Activated CD4-positive, alpha-beta memory T cell treated with anti-CD3 and anti-CD28 coated beads for 36 hours (primary cell): ENCODE measurements around the gene ZNF688. TPM values are rescaled to one million over a fixed set of nuclear protein-coding genes. Genes with fewer than 3 reads are reported as not detected.

Experiments
- CTCF ChIA-PET: fragments of 350-600 bp; sonication (Branson Sonifier 250); formaldehyde crosslinking; loops from one replicate; lab custom pipeline; 2021; ENCODE audit warnings: antibody characterized with exemption, inconsistent platforms; lab: Charles Lee
- POLR2A ChIA-PET: fragments of 350-600 bp; sonication (Branson Sonifier 250); formaldehyde crosslinking; loops from one replicate; lab custom pipeline; 2021; ENCODE audit warnings: antibody characterized with exemption; lab: Charles Lee
- DNase-seq: peaks from one replicate; pipeline ENCODE4 v3.0.0-alpha.2; 2020
- H3K27ac Mint-ChIP-seq: one replicate; pipeline ENCODE4 v1.8.0; 2021; ENCODE audit warnings: mixed read lengths
- H3K27me3 Mint-ChIP-seq: one replicate; pipeline ENCODE4 v1.8.0; 2021; ENCODE audit warnings: mixed read lengths
- H3K36me3 Mint-ChIP-seq: one replicate; pipeline ENCODE4 v1.8.0; 2021; ENCODE audit warnings: mixed read lengths
- H3K4me1 Mint-ChIP-seq: one replicate; pipeline ENCODE4 v1.8.0; 2021; ENCODE audit warnings: low read depth, mixed read lengths
- H3K4me3 Mint-ChIP-seq: one replicate; pipeline ENCODE4 v1.8.0; 2021; ENCODE audit warnings: mild to moderate bottlenecking, mixed read lengths
- H3K9me3 Mint-ChIP-seq: one replicate; pipeline ENCODE4 v1.8.0; 2021; ENCODE audit warnings: mixed read lengths
- intact Hi-C: fragments of 100-400 bp; cut with micrococcal nuclease; formaldehyde crosslinking; loops from one replicate; pipeline ENCODE4 v1.15.1; 2023
- total RNA-seq, 2 experiments: library from RNA; stranded (reverse); gene quantifications; one replicate each; pipeline ENCODE4 v1.2.3, GENCODE V29; 2021

Gene ZNF688
- total RNA-seq, 2 experiments from 2014 or later: 9.2 to 9.3 TPM

DNA sequence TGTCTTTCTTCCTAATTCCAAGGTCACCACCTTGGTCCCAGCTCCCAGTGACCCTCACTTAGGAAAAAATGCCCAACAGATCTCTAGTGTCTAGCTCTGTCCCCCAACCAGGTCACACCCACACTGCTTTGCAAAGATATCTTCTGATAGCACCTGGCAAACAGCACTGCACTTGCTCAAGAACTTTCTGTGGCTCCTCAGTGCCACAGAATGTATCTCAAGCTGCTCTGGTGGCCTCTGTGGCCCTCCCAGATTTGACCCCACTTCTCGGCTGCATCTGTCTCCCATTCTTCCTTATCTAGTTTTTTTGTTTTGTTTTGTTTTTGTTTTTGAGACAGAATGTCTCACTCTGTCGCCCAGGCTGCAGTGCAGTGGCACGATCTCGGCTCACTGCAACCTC, 5.0 kb downstream of the ZNF688 start:
- no peak for DNase-seq
- CTCF ChIA-PET: interaction anchor here (0.6 to 3.0 kb wide), 8 partner anchors 9 to 137 kb away, joined by 3 to 16 read pairs (median 4); partner anchors contain the start of genes DCTPP1, PRR14 and ZNF764
- intact Hi-C loops: no loop called here
- peaks cover 2% of the 10 kb centered on the region for H3K36me3 Mint-ChIP-seq
- H3K27me3 Mint-ChIP-seq: no peaks in the 10 kb centered on the region
- H3K27ac Mint-ChIP-seq: peak overlapping the region; percentile 97
- POLR2A ChIA-PET: interaction anchor here (0.5 to 4.5 kb wide), 7 partner anchors 9 to 89 kb away, joined by 3 to 24 read pairs (median 8); partner anchors contain the start of genes ZNF747, ZNF764 and ZNF785
- no peaks in the 10 kb centered on the region for H3K9me3 Mint-ChIP-seq
- H3K4me3 Mint-ChIP-seq: no peak overlapping the region
- H3K4me1 Mint-ChIP-seq: peaks cover 30% of the 10 kb centered on the region

DNA sequence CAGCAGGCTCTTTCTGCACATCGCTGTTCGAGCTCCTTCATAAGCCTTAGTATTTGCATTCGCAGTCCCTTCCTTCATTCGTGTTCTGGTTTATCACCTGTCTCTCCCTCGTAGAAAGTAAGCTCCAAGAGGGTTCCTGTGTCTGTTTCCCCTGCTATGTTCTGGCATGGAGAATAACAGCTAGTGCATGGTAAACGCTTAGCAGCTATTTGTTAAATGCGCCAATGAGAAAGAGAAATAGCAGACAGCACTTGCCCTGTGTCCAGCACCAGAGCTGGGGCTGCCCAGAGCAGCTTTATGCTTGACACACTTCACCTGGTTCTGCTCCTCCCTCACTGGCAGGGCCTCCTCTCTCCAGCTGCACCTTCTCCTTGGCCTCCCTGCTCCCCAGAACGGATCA, 5.5 kb downstream of the ZNF688 start:
- CTCF ChIA-PET: interaction anchor here (0.6 to 3.0 kb wide), 5 partner anchors 30 to 118 kb away, joined by 3 to 14 read pairs (median 3); no protein-coding TSS in a partner anchor
- H3K36me3 Mint-ChIP-seq: peaks cover 2% of the 10 kb centered on the region
- no peaks in the 10 kb centered on the region for H3K27me3 Mint-ChIP-seq
- POLR2A ChIA-PET: interaction anchor here (0.5 to 4.5 kb wide), 4 partner anchors 20 to 89 kb away, joined by 3 to 24 read pairs (median 3); partner anchors contain the start of genes ZNF747 and ZNF785
- intact Hi-C loops: no loop called here
- H3K27ac Mint-ChIP-seq: peak overlapping the region; percentile 97
- DNase-seq: no peak
- no peak overlapping the region for H3K4me3 Mint-ChIP-seq
- H3K9me3 Mint-ChIP-seq: no peaks in the 10 kb centered on the region
- peaks cover 33% of the 10 kb centered on the region for H3K4me1 Mint-ChIP-seq

GRCh38 chr16:30565526-30565925, 6.0 kb downstream of the ZNF688 start:
- H3K27me3 Mint-ChIP-seq: no peaks in the 10 kb centered on the region
- DNase-seq: no peak
- intact Hi-C loops: no loop called here
- H3K4me1 Mint-ChIP-seq: peaks cover 35% of the 10 kb centered on the region
- no peak overlapping the region for H3K4me3 Mint-ChIP-seq
- CTCF ChIA-PET: interaction anchor here (0.6 to 1.3 kb wide), 3 partner anchors 50 to 117 kb away, joined by 3 read pairs; no protein-coding TSS in a partner anchor
- H3K36me3 Mint-ChIP-seq: peaks cover 2% of the 10 kb centered on the region
- no peaks in the 10 kb centered on the region for H3K9me3 Mint-ChIP-seq
- H3K27ac Mint-ChIP-seq: no peak overlapping the region
- POLR2A ChIA-PET: interaction anchor here (1.1 to 4.5 kb wide), 2 partner anchors 20 to 31 kb away, joined by 3 to 24 read pairs; partner anchors contain the start of genes ZNF747 and ZNF785

GRCh38 chr16:30562021-30562420, 9.5 kb downstream of the ZNF688 start:
- DNase-seq: no peak
- peak overlapping the region; percentile 83 for H3K27ac Mint-ChIP-seq
- H3K36me3 Mint-ChIP-seq: no peaks in the 10 kb centered on the region
- ChIA-PET CTCF (interaction anchor here (0.9 to 1.0 kb wide), 2 partner anchors 27 to 36 kb away, joined by 3 to 4 read pairs; no protein-coding TSS in a partner anchor), POLR2A (interaction anchor here (1.0 kb wide), 1 partner anchor 28 kb away, joined by 5 read pairs; the partner anchor contains the start of gene ZNF747)
- peak overlapping the region; percentile 79 for H3K4me3 Mint-ChIP-seq
- no peaks in the 10 kb centered on the region for H3K27me3 Mint-ChIP-seq
- H3K9me3 Mint-ChIP-seq: no peaks in the 10 kb centered on the region
- H3K4me1 Mint-ChIP-seq: peaks cover 25% of the 10 kb centered on the region
- intact Hi-C loops: no loop called here

DNA sequence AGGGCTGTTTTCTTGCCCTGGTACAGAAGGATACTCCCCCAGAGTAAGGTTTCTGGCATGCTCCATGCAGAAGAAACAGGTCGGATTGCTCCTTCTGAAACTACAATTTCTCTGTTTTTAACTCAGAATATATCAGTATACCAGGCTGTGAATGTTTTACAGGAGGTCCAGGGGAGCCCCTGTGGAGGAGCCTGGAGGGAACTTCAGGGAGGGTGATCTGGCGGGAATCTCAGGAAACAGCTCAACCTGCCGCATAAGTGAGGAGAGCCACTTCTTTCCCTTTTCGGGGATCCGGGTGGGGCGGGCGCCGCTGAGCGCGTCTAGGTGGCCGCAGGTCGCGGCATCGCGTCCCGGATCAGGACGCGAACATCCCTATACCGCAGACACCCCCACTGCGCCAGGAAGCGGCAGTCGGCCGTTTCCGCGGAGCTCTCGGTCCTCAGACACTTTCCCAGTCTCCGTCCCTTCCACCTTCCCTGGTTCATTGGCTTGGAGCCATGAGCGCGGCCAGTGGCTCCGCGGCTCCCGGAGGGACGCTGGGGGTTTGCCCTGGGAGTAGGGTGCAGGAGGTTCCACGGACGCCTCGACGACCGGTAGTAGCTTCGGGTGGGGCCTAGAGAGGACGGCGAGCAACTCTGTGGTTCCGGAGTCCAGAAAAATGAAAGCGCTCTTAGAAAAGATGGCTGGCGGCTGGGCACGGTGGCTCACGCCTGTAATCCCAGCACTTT, 10.3 kb downstream of the ZNF688 start:
- Mint-ChIP-seq H3K27me3 (no peaks in the 10 kb centered on the region), H3K4me1 (peaks cover 19% of the 10 kb centered on the region), H3K9me3 (no peaks in the 10 kb centered on the region), H3K36me3 (peaks cover 2% of the 10 kb centered on the region), H3K27ac (peak overlapping the region; percentile 83), H3K4me3 (peak overlapping the region; percentile 79)
- ChIA-PET CTCF (interaction anchor here (0.9 to 1.3 kb wide), 5 partner anchors 10 to 131 kb away, joined by 3 to 4 read pairs (median 3); partner anchors contain the start of genes DCTPP1 and ZNF688), POLR2A (interaction anchor here (1.0 kb wide), 1 partner anchor 27 kb away, joined by 5 read pairs; the partner anchor contains the start of gene ZNF747)
- peak; percentile 31 for DNase-seq
- intact Hi-C loops: no loop called here

DNA sequence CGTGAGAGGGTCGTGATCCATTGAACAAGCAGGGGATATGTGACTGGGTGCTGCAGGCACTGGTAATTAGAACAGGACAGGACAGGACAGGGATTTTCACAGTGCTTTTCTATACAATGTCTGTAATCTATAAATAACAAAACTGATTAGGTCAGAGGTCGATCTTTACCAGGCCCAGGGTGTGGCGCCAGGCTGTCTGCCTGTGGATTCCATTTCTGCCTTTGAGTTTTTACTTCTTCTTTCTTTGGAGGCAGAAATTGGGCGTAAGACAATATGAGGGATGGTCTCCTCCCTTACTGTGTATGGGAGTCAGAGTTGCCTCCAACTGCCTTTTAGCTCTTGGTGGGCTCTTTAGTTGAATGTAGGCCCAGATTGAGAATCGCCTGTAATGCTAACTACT, 11.8 kb downstream of the ZNF688 start:
- Mint-ChIP-seq H3K4me1 (peaks cover 24% of the 10 kb centered on the region), H3K36me3 (peaks cover 13% of the 10 kb centered on the region), H3K27ac (peak overlapping the region; percentile 76), H3K27me3 (no peaks in the 10 kb centered on the region), H3K4me3 (no peak overlapping the region), H3K9me3 (no peaks in the 10 kb centered on the region)
- DNase-seq: no peak
- ChIA-PET POLR2A (interaction anchor here (3.3 kb wide), 1 partner anchor 25 kb away, joined by 59 read pairs; the partner anchor contains the start of gene ZNF747), CTCF (interaction anchor here (1.3 kb wide), 1 partner anchor 39 kb away, joined by 3 read pairs; no protein-coding TSS in a partner anchor)
- intact Hi-C loops: loop anchor here (5.0 kb wide), 1 partner anchor 127 kb away; the partner anchor contains the start of gene DCTPP1

DNA sequence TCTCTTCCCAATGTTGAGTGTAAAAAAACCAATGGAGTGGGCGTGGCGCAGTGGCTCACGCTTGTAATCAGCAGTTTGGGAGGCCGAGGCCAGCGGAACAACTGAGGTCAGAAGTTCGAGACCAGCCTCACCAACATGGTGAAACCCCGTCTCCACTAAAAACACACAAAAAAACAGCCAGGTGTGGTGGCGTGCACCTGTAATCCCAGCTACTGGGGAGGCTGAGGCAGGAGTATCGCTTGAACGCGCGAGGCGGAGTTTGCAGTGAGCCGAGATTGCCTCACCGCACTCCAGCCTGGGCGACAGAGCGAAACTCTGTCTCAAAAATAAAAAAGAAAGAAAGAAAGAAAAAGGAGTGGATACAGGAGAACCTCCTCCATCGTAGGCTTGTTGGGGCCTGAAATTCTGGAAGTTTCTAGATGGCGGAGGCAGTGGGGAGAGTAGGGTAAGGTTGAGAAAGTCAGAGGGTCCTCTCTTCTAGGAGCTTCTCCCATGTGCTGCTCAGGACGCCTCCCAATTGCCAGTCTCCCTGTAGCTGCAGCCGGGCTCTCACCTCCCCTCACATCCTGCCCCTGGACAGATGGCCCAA, 12.6 kb downstream of the ZNF688 start:
- intact Hi-C loops: loop anchor here (1.0 to 5.0 kb wide), 5 partner anchors 9 to 127 kb away; partner anchors contain the start of genes DCTPP1 and FBRS
- H3K27me3 Mint-ChIP-seq: no peaks in the 10 kb centered on the region
- H3K4me3 Mint-ChIP-seq: peak overlapping the region; percentile 89
- H3K36me3 Mint-ChIP-seq: peaks cover 19% of the 10 kb centered on the region
- CTCF ChIA-PET: interaction anchor here (0.6 to 3.6 kb wide), 10 partner anchors 9 to 141 kb away, joined by 4 to 53 read pairs (median 6); partner anchors contain the start of genes DCTPP1, ZNF747 and ZNF785
- no peaks in the 10 kb centered on the region for H3K9me3 Mint-ChIP-seq
- POLR2A ChIA-PET: interaction anchor here (0.6 to 3.3 kb wide), 11 partner anchors 9 to 151 kb away, joined by 3 to 59 read pairs (median 5); partner anchors contain the start of genes DCTPP1, ZNF688, ZNF747 and ZNF771
- no peak for DNase-seq
- peaks cover 31% of the 10 kb centered on the region for H3K4me1 Mint-ChIP-seq
- peak overlapping the region; percentile 96 for H3K27ac Mint-ChIP-seq

- peak; percentile 99 for DNase-seq
- POLR2A ChIA-PET: interaction anchor here (0.5 to 3.3 kb wide), 16 partner anchors 9 to 184 kb away, joined by 3 to 59 read pairs (median 4); partner anchors contain the start of genes DCTPP1, MYL11, ZNF48 and ZNF688
- Mint-ChIP-seq H3K4me3 (peak within 1 kb of the TSS; percentile 89), H3K9me3 (no peaks in the 10 kb centered on the region), H3K36me3 (peaks cover 26% of the 10 kb centered on the region), H3K27me3 (no peaks in the 10 kb centered on the region), H3K4me1 (peaks cover 38% of the 10 kb centered on the region), H3K27ac (peak within 1 kb of the TSS; percentile 96)
- CTCF ChIA-PET: interaction anchor here (0.6 to 3.6 kb wide), 13 partner anchors 9 to 168 kb away, joined by 4 to 53 read pairs (median 6); partner anchors contain the start of genes DCTPP1, PRR14, ZNF747 and ZNF785
- intact Hi-C loops: loop anchor here (1.0 to 5.0 kb wide), 5 partner anchors 10 to 126 kb away; partner anchors contain the start of genes DCTPP1 and FBRS
These were observed 13.3 kb downstream of the ZNF688 start, which contains the start of gene ZNF764 for GRCh38 chr16:30557957-30558788. Gene ZNF764, minus strand, starts transcription at chr16:30558374. Its CDS starts 192 bp downstream, at chr16:30558182.

- H3K4me3 Mint-ChIP-seq: peak overlapping the region; percentile 89
- ChIA-PET POLR2A (interaction anchor here (0.5 to 3.3 kb wide), 13 partner anchors 9 to 183 kb away, joined by 3 to 59 read pairs (median 4); partner anchors contain the start of genes DCTPP1, MYL11, ZNF48 and ZNF688), CTCF (interaction anchor here (0.6 to 3.6 kb wide), 10 partner anchors 10 to 169 kb away, joined by 4 to 53 read pairs (median 6); partner anchors contain the start of genes DCTPP1, PRR14, ZNF747 and ZNF785)
- intact Hi-C loops: loop anchor here (5.0 kb wide), 1 partner anchor 125 kb away; the partner anchor contains the start of gene DCTPP1
- no peaks in the 10 kb centered on the region for H3K27me3 Mint-ChIP-seq
- no peak for DNase-seq
- H3K27ac Mint-ChIP-seq: peak overlapping the region; percentile 96
- no peaks in the 10 kb centered on the region for H3K9me3 Mint-ChIP-seq
- peaks cover 27% of the 10 kb centered on the region for H3K36me3 Mint-ChIP-seq
- peaks cover 43% of the 10 kb centered on the region for H3K4me1 Mint-ChIP-seq
These were observed 13.9 kb downstream of the ZNF688 start for GRCh38 chr16:30557707-30557956.

DNA sequence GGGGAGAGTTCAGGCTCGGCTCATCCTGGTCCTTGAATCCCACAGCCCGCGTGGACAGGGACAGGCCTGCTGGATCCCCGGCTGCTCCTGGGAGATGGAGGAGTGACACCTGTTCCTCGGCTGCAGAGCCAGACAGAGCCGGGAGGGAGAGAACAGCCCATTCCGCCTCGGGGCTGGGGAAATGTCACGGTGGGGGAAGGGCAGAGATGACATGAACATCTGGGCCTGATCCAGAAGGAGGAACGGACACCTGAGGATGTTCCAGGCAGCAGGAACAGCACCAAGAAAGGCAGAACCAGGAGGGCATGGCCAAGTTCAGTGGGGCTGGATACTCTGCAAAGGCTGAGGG, 15.4 kb downstream of the ZNF688 start:
- Mint-ChIP-seq H3K27ac (peak overlapping the region; percentile 96), H3K36me3 (peaks cover 31% of the 10 kb centered on the region), H3K9me3 (no peaks in the 10 kb centered on the region), H3K27me3 (no peaks in the 10 kb centered on the region), H3K4me3 (peak overlapping the region; percentile 39), H3K4me1 (peaks cover 55% of the 10 kb centered on the region)
- intact Hi-C loops: loop anchor here (5.0 kb wide), 1 partner anchor 124 kb away; the partner anchor contains the start of gene DCTPP1
- no peak for DNase-seq
- ChIA-PET POLR2A (interaction anchor here (1.3 to 3.2 kb wide), 3 partner anchors 15 to 29 kb away, joined by 3 to 39 read pairs (median 6); partner anchors contain the start of gene ZNF688), CTCF (interaction anchor here (0.7 to 3.6 kb wide), 2 partner anchors 21 to 24 kb away, joined by 3 to 53 read pairs; partner anchors contain the start of gene ZNF747)
